Measurements from ENCODE around the gene ZNF365.

ZNF365 gene

GRCh38 chr10:62424026-62424425, 49.9 kb downstream of the ZNF365 start:
- DNase-seq, result no peak

GRCh38 chr10:62426086-62426485, 51.9 kb downstream of the ZNF365 start:
- peak in 2 of 4 experiments; percentile 1 for DNase-seq

- DNase-seq, result no peak
Observed at GRCh38 chr10:62426600-62426999, 52.4 kb downstream of the ZNF365 start.

GRCh38 chr10:62430881-62431280, 56.7 kb downstream of the ZNF365 start:
- DNase-seq, result no peak

GRCh38 chr10:62433181-62433692, 59.1 kb downstream of the ZNF365 start:
- peak in 2 of 4 experiments; percentile 2 to 39 for DNase-seq

- DNase-seq, result no peak
Observed at GRCh38 chr10:62433901-62434300, 59.7 kb downstream of the ZNF365 start.

- DNase-seq, result no peak
Observed at GRCh38 chr10:62437696-62438095, 63.5 kb downstream of the ZNF365 start.

- no peak for DNase-seq
Observed at GRCh38 chr10:62442006-62442405, 67.8 kb downstream of the ZNF365 start.

- DNase-seq, result no peak
Observed at GRCh38 chr10:62442894-62443669, 68.9 kb downstream of the ZNF365 start.

- DNase-seq, result no peak
Observed at GRCh38 chr10:62443866-62444265, 69.7 kb downstream of the ZNF365 start.

GRCh38 chr10:62446627-62447026, 72.5 kb downstream of the ZNF365 start:
- no peak for DNase-seq

GRCh38 chr10:62450912-62451610, 76.9 kb downstream of the ZNF365 start:
- no peak for DNase-seq

GRCh38 chr10:62451611-62451975, 77.4 kb downstream of the ZNF365 start:
- no peak for DNase-seq

Data from activated CD4-positive, CD25-positive, alpha-beta regulatory T cell (primary cell).